ENCODE results near the gene GBGT1.

Gene GBGT1

GRCh38 chr9:133118568-133118967 is 45.1 kb downstream of the GBGT1 start:
- H3K4me3 ChIP-seq (ENCODE audit: low read length), result no peak overlapping the region
- peaks cover 7% of the 10 kb centered on the region for H3K4me1 ChIP-seq (ENCODE audit: control insufficient read depth, low read depth, low read length)
- H3K27me3 ChIP-seq (ENCODE audit: control insufficient read depth, insufficient read depth, low read length), result peaks cover 62% of the 10 kb centered on the region
- no peaks in the 10 kb centered on the region for H3K9me3 ChIP-seq (ENCODE audit: control insufficient read depth, low read depth, low read length)
- H3K27ac ChIP-seq (ENCODE audit: low read length), result no peak overlapping the region
- no peaks in the 10 kb centered on the region for H3K36me3 ChIP-seq (ENCODE audit: control insufficient read depth, low read depth, low read length)
- no peak overlapping the region for H3K9ac ChIP-seq (ENCODE audit: low read length)

- no peak overlapping the region for H3K27ac ChIP-seq (ENCODE audit: low read length)
- no peaks in the 10 kb centered on the region for H3K9me3 ChIP-seq (ENCODE audit: control insufficient read depth, low read depth, low read length)
- H3K27me3 ChIP-seq (ENCODE audit: control insufficient read depth, insufficient read depth, low read length), result peaks cover 60% of the 10 kb centered on the region
- H3K36me3 ChIP-seq (ENCODE audit: control insufficient read depth, low read depth, low read length), result no peaks in the 10 kb centered on the region
- peaks cover 7% of the 10 kb centered on the region for H3K4me1 ChIP-seq (ENCODE audit: control insufficient read depth, low read depth, low read length)
- H3K9ac ChIP-seq (ENCODE audit: low read length), result no peak overlapping the region
- no peak overlapping the region for H3K4me3 ChIP-seq (ENCODE audit: low read length)
Measured at GRCh38 chr9:133118179-133118520, 45.6 kb downstream of the GBGT1 start.

- peaks cover 7% of the 10 kb centered on the region for H3K4me1 ChIP-seq (ENCODE audit: control insufficient read depth, low read depth, low read length)
- peaks cover 54% of the 10 kb centered on the region for H3K27me3 ChIP-seq (ENCODE audit: control insufficient read depth, insufficient read depth, low read length)
- H3K9ac ChIP-seq (ENCODE audit: low read length), result no peak overlapping the region
- H3K4me3 ChIP-seq (ENCODE audit: low read length), result no peak overlapping the region
- H3K9me3 ChIP-seq (ENCODE audit: control insufficient read depth, low read depth, low read length), result no peaks in the 10 kb centered on the region
- H3K27ac ChIP-seq (ENCODE audit: low read length), result no peak overlapping the region
- no peaks in the 10 kb centered on the region for H3K36me3 ChIP-seq (ENCODE audit: control insufficient read depth, low read depth, low read length)
Measured at GRCh38 chr9:133117271-133118178, 46.2 kb downstream of the GBGT1 start.

- H3K27me3 ChIP-seq (ENCODE audit: control insufficient read depth, insufficient read depth, low read length), result peaks cover 44% of the 10 kb centered on the region
- no peaks in the 10 kb centered on the region for H3K36me3 ChIP-seq (ENCODE audit: control insufficient read depth, low read depth, low read length)
- no peak overlapping the region for H3K27ac ChIP-seq (ENCODE audit: low read length)
- no peak overlapping the region for H3K4me3 ChIP-seq (ENCODE audit: low read length)
- peaks cover 7% of the 10 kb centered on the region for H3K4me1 ChIP-seq (ENCODE audit: control insufficient read depth, low read depth, low read length)
- no peaks in the 10 kb centered on the region for H3K9me3 ChIP-seq (ENCODE audit: control insufficient read depth, low read depth, low read length)
- H3K9ac ChIP-seq (ENCODE audit: low read length), result no peak overlapping the region
Measured at GRCh38 chr9:133116346-133117231, 47.1 kb downstream of the GBGT1 start.

GRCh38 chr9:133115604-133116345 is 47.9 kb downstream of the GBGT1 start:
- no peak overlapping the region for H3K4me3 ChIP-seq (ENCODE audit: low read length)
- no peaks in the 10 kb centered on the region for H3K36me3 ChIP-seq (ENCODE audit: control insufficient read depth, low read depth, low read length)
- H3K27ac ChIP-seq (ENCODE audit: low read length), result no peak overlapping the region
- H3K9ac ChIP-seq (ENCODE audit: low read length), result no peak overlapping the region
- H3K4me1 ChIP-seq (ENCODE audit: control insufficient read depth, low read depth, low read length), result peaks cover 7% of the 10 kb centered on the region
- no peaks in the 10 kb centered on the region for H3K9me3 ChIP-seq (ENCODE audit: control insufficient read depth, low read depth, low read length)
- peaks cover 44% of the 10 kb centered on the region for H3K27me3 ChIP-seq (ENCODE audit: control insufficient read depth, insufficient read depth, low read length)

- peaks cover 39% of the 10 kb centered on the region for H3K27me3 ChIP-seq (ENCODE audit: control insufficient read depth, insufficient read depth, low read length)
- no peaks in the 10 kb centered on the region for H3K36me3 ChIP-seq (ENCODE audit: control insufficient read depth, low read depth, low read length)
- no peak overlapping the region for H3K9ac ChIP-seq (ENCODE audit: low read length)
- H3K4me3 ChIP-seq (ENCODE audit: low read length), result no peak overlapping the region
- peaks cover 7% of the 10 kb centered on the region for H3K4me1 ChIP-seq (ENCODE audit: control insufficient read depth, low read depth, low read length)
- no peaks in the 10 kb centered on the region for H3K9me3 ChIP-seq (ENCODE audit: control insufficient read depth, low read depth, low read length)
- no peak overlapping the region for H3K27ac ChIP-seq (ENCODE audit: low read length)
Measured at GRCh38 chr9:133114886-133115603, 48.7 kb downstream of the GBGT1 start.

- H3K9ac ChIP-seq (ENCODE audit: low read length), result no peak overlapping the region
- H3K4me3 ChIP-seq (ENCODE audit: low read length), result no peak overlapping the region
- no peaks in the 10 kb centered on the region for H3K4me1 ChIP-seq (ENCODE audit: control insufficient read depth, low read depth, low read length)
- H3K36me3 ChIP-seq (ENCODE audit: control insufficient read depth, low read depth, low read length), result no peaks in the 10 kb centered on the region
- peaks cover 31% of the 10 kb centered on the region for H3K27me3 ChIP-seq (ENCODE audit: control insufficient read depth, insufficient read depth, low read length)
- no peaks in the 10 kb centered on the region for H3K9me3 ChIP-seq (ENCODE audit: control insufficient read depth, low read depth, low read length)
- H3K27ac ChIP-seq (ENCODE audit: low read length), result no peak overlapping the region
Measured at GRCh38 chr9:133113949-133114885, 49.5 kb downstream of the GBGT1 start.

GRCh38 chr9:133113163-133113948 is 50.4 kb downstream of the GBGT1 start:
- H3K36me3 ChIP-seq (ENCODE audit: control insufficient read depth, low read depth, low read length), result no peaks in the 10 kb centered on the region
- no peaks in the 10 kb centered on the region for H3K9me3 ChIP-seq (ENCODE audit: control insufficient read depth, low read depth, low read length)
- peaks cover 22% of the 10 kb centered on the region for H3K27me3 ChIP-seq (ENCODE audit: control insufficient read depth, insufficient read depth, low read length)
- no peak overlapping the region for H3K4me3 ChIP-seq (ENCODE audit: low read length)
- no peak overlapping the region for H3K9ac ChIP-seq (ENCODE audit: low read length)
- H3K4me1 ChIP-seq (ENCODE audit: control insufficient read depth, low read depth, low read length), result no peaks in the 10 kb centered on the region
- no peak overlapping the region for H3K27ac ChIP-seq (ENCODE audit: low read length)

- Histone ChIP-seq H3K27ac (ENCODE audit: low read length) (no peak overlapping the region), H3K36me3 (ENCODE audit: control insufficient read depth, low read depth, low read length) (peaks cover 5% of the 10 kb centered on the region), H3K9me3 (ENCODE audit: control insufficient read depth, low read depth, low read length) (no peaks in the 10 kb centered on the region)
Measured at GRCh38 chr9:133112663-133113026, 51.1 kb downstream of the GBGT1 start.

More at GRCh38 chr9:133112663-133113026, 51.1 kb downstream of the GBGT1 start:
- Histone ChIP-seq H3K9ac (ENCODE audit: low read length) (no peak overlapping the region), H3K4me3 (ENCODE audit: low read length) (no peak overlapping the region), H3K27me3 (ENCODE audit: control insufficient read depth, insufficient read depth, low read length) (peaks cover 16% of the 10 kb centered on the region), H3K4me1 (ENCODE audit: control insufficient read depth, low read depth, low read length) (no peaks in the 10 kb centered on the region)
